ENCODE data around the gene PAK5.

- no peak for TF ChIP-seq CTCF (IDR thresholded peaks at IDR 0.05)
- TF ChIP-seq POLR2A (IDR thresholded peaks at IDR 0.05), result no peak
These were observed 320.2 kb downstream of the PAK5 start for GRCh38 chr20:9518576-9519175.

Data from Peyer's patch (tissue), 4 donors.